ENCODE data around the gene EPB42. TPM values are rescaled to one million over a fixed set of nuclear protein-coding genes. Genes with fewer than 3 reads are reported as not detected.

Gene EPB42
- total RNA-seq: under 1 TPM in 3 of 8 experiments, not detected in 5; 0.17 to 0.81 (median 0.27) TPM

DNA sequence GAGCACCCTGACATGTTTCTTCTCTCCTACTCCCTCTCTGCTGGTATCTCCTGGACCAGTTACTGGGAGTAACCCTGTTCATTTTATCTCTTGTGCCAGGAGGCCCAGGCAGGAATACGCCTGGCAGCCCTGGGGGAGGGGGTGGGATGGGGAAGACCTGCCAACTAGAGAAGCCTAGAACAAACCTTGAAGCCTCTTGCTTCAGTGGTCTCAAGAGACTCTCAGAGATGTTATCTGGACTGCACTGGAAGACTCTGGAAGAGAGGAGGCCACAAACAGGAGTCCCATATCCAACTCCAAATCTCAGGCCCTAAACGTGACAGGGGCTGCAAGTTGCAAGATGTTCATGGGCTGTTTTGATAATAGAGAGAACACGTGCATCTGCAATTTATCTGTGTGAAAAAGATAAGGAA, at the start of gene EPB42:
Gene EPB42 (minus strand): TSS at position 28 of the 413 bp plus-strand sequence. CDS start 193 bp downstream, outside the sequence.
- ATAC-seq (replicated peaks in 6 of 8): no peak
- in situ Hi-C loops (cut with MboI; ENCODE audit: low pct_unique_long_range_greater_than_20kb in 2 of 9, low sequenced_read_pairs in 9 of 9, unreplicated experiment in 9 of 9): no loop called here
- WGBS, 10 experiments: 20 to 65% (median 45%) methylated on average over 1 to 3 of the region's 3 CpGs; no CpG with 5 or more reads in 6 of the 10 experiments
- H3K27ac ChIP-seq: no peak within 1 kb of the TSS
- no peaks in the 10 kb centered on the region for H3K4me1 ChIP-seq (replicated peaks in 1 of 2)
- no peak within 1 kb of the TSS for H3K4me3 ChIP-seq

DNA sequence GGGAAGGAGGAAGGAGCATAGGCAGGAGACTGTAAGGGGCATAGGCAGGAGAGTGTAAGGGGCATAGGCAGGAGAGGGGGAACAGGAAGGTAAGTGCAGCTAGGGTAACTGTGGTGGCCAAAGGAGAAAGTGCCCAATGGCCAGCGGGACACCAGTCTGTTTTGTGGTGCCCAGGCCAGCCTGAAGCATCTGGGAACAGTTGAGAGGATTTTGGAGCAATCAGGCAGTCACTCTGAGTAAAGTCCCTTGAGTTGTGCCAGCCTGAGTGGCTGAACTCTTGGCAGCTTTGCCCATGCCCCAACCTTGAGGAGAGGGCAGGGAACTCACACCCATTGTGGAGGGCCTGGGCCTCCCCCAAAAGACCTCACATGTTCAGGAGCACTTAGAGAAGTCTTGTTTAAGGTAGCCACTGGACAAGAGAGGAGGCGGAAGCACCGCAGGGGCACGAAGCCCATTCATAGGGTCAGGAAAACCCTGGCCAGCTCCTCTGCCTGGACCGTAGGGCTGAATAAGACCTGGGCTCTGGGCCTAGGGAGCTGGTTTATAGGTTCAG, 49.4 kb upstream of the EPB42 start:
- in situ Hi-C loops (cut with MboI; ENCODE audit: low pct_unique_long_range_greater_than_20kb in 2 of 9, low sequenced_read_pairs in 9 of 9, unreplicated experiment in 9 of 9): no loop called here
- no peak overlapping the region for H3K27ac ChIP-seq
- 0 to 100% (median 56%) methylated on average over 1 to 4 of the region's 5 CpGs; no CpG with 5 or more reads in 5 of the 10 experiments for WGBS, 10 experiments
- H3K4me1 ChIP-seq (replicated peaks in 1 of 2): no peaks in the 10 kb centered on the region
- no peak overlapping the region for H3K4me3 ChIP-seq
- ATAC-seq (replicated peaks in 6 of 8): no peak

DNA sequence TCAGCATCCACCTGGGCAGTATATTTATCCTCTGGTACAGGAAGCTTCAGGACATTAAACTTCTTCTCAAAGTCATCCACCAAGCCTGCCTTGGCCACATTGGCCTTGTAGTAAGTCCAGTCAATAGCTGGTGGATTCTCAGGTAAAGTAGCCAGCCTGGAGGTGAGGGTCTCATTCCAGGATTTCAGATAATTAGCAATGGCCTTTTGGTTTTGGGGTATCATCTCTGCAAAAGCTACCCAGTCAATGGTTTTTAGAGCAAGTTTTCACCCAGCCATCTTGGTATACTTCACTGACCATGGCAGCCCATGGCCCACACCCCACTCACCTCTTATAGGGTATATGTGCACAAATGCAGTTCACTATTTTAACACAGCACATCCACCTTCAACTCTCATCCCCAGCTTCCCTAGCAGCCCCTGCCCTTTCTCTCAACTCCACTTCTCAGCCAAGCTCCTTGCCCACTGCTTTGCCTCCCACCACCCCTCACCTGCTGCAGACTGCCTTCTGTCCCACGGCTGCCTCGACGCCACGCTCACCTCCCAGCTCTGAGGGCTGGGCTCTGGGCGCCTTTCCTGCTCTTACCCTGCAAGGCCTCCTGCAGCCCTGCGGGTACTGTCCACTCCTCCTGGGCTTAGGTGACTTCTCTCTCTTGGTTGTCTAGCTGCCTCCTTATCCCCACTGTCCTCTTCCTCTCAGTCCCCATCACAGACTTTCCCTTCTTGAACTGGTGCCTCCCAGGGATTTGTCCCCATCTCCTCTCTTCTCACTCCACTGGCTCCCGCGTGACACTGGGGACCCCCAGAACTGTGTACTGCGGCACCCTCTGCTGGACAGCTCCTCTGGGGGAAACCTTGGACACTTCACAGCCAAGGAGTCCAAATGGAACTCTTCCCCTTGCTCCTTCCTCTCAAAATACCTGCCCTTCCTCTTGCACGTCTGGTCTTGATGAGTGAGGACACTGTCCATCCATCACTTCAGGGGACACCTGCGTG, 47.6 kb upstream of the EPB42 start:
- no peak overlapping the region for H3K4me3 ChIP-seq
- peak in 3 of 8 experiments; percentile 49 to 78 (median 56) for ATAC-seq (replicated peaks in 6 of 8)
- no peaks in the 10 kb centered on the region for H3K4me1 ChIP-seq (replicated peaks in 1 of 2)
- no peak overlapping the region for H3K27ac ChIP-seq
- WGBS, 10 experiments: 0 to 100% (median 39%) methylated on average over 1 to 9 of the region's 11 CpGs; no CpG with 5 or more reads in 2 of the 10 experiments
- in situ Hi-C loops (cut with MboI; ENCODE audit: low pct_unique_long_range_greater_than_20kb in 2 of 9, low sequenced_read_pairs in 9 of 9, unreplicated experiment in 9 of 9): no loop called here

GRCh38 chr15:43267439-43267838, 46.6 kb upstream of the EPB42 start:
- Histone ChIP-seq H3K4me3 (no peak overlapping the region), H3K27ac (no peak overlapping the region), H3K4me1 (replicated peaks in 1 of 2) (no peaks in the 10 kb centered on the region)
- in situ Hi-C loops (cut with MboI; ENCODE audit: low pct_unique_long_range_greater_than_20kb in 2 of 9, low sequenced_read_pairs in 9 of 9, unreplicated experiment in 9 of 9): no loop called here
- WGBS, 10 experiments: 67 to 100% (median 80%) methylated on average over 1 to 2 of the region's 2 CpGs; no CpG with 5 or more reads in 5 of the 10 experiments
- ATAC-seq (replicated peaks in 6 of 8): no peak

DNA sequence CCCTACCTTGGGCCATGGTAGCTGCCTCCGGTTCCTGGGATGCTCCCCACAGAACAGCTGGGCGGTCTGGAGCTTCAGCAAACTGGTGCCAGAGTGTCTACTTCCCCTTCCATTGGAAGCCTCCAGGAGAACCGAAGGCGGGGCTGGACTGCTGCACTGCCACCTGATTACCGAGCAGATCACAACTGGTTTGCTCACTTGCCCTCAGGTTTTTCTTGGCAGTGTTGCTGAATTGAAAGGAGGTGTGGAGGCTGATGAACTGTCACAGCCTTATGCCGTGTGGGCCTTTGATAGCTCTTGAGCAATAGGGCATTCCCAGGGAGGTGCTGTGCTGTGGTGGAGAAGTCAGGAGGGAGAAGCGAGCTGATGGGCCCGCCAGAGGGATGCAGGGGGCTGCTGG, 46.0 kb upstream of the EPB42 start, which contains the start of gene TGM5:
Gene TGM5 (minus strand): TSS at position 95 of the 400 bp plus-strand sequence. CDS start 79 bp downstream, at position 16.
- Histone ChIP-seq H3K4me3 (no peak within 1 kb of the TSS), H3K27ac (no peak within 1 kb of the TSS), H3K4me1 (replicated peaks in 1 of 2) (no peaks in the 10 kb centered on the region)
- in situ Hi-C loops (cut with MboI; ENCODE audit: low pct_unique_long_range_greater_than_20kb in 2 of 9, low sequenced_read_pairs in 9 of 9, unreplicated experiment in 9 of 9): no loop called here
- ATAC-seq (replicated peaks in 6 of 8): peak in 2 of 8 experiments; percentile 67 to 78
- WGBS, 10 experiments: 26 to 80% (median 66%) methylated on average over 2 to 6 of the region's 8 CpGs; no CpG with 5 or more reads in 2 of the 10 experiments

DNA sequence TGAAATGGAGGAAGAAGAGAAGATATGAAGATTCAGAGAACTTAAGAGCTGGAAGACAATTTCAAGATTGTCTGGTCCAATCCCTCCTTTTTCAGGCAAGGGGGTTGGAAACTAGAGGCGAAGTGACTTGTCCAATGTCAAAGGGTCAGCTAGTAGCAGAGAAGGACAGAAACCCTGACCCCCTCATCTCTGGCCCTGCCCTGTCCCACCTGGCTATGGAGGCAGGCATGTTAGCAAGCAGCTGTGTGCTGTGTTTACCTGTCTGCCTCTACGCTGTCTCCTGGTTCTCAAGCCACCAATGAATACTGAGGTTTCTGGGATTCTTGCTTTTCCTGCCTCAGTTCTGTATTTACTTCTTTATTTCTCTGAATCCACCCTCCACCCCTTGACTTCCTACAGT, 45.6 kb upstream of the EPB42 start:
- ATAC-seq (replicated peaks in 6 of 8): no peak
- in situ Hi-C loops (cut with MboI; ENCODE audit: low pct_unique_long_range_greater_than_20kb in 2 of 9, low sequenced_read_pairs in 9 of 9, unreplicated experiment in 9 of 9): no loop called here
- WGBS, 10 experiments: 31 to 100% (median 79%) methylated on average over 1 to 2 of the region's 2 CpGs; no CpG with 5 or more reads in 2 of the 10 experiments
- Histone ChIP-seq H3K4me3 (no peak overlapping the region), H3K27ac (no peak overlapping the region), H3K4me1 (replicated peaks in 1 of 2) (no peaks in the 10 kb centered on the region)

DNA sequence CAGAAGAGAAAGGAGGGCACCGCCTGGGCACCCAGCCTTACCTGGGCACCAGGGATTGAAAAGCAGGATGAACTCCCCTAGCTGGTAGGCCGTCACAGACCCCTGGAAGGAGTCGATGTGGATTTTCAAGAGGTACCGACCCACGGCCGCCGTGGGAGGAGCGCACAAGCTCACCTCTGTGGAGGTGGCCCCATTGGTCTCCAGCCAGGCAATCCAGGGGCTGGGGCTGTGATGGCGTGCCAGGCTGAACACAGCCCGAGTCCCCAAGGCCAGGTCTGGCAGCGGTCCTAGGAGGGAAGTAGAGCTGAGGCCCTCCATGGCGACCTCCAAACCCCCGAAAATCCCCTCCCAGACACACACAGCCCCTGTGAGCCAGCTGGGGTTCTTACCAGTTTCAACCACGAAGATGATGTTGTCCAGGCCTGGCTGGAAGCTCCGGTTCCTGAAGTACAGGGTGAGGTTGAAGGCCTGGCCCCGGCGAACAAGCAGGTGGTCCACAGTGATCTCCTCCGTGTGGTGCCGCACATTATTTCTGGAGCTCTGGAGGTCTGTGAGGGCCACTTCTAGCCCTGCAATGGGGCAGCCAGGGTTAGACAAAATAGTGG, 39.3 kb upstream of the EPB42 start:
- WGBS, 10 experiments: 34 to 100% (median 92%) methylated on average over 1 to 6 of the region's 19 CpGs; no CpG with 5 or more reads in 4 of the 10 experiments
- no peaks in the 10 kb centered on the region for H3K4me1 ChIP-seq (replicated peaks in 1 of 2)
- no peak overlapping the region for H3K27ac ChIP-seq
- no peak for ATAC-seq (replicated peaks in 6 of 8)
- in situ Hi-C loops (cut with MboI; ENCODE audit: low pct_unique_long_range_greater_than_20kb in 2 of 9, low sequenced_read_pairs in 9 of 9, unreplicated experiment in 9 of 9): no loop called here
- no peak overlapping the region for H3K4me3 ChIP-seq

GRCh38 chr15:43258781-43259180, 38.0 kb upstream of the EPB42 start:
- WGBS, 10 experiments: 28 to 85% (median 37%) methylated on average over 2 to 5 of the region's 8 CpGs; no CpG with 5 or more reads in 6 of the 10 experiments
- Histone ChIP-seq H3K27ac (no peak overlapping the region), H3K4me1 (replicated peaks in 1 of 2) (no peaks in the 10 kb centered on the region), H3K4me3 (no peak overlapping the region)
- ATAC-seq (replicated peaks in 6 of 8): no peak
- in situ Hi-C loops (cut with MboI; ENCODE audit: low pct_unique_long_range_greater_than_20kb in 2 of 9, low sequenced_read_pairs in 9 of 9, unreplicated experiment in 9 of 9): no loop called here

DNA sequence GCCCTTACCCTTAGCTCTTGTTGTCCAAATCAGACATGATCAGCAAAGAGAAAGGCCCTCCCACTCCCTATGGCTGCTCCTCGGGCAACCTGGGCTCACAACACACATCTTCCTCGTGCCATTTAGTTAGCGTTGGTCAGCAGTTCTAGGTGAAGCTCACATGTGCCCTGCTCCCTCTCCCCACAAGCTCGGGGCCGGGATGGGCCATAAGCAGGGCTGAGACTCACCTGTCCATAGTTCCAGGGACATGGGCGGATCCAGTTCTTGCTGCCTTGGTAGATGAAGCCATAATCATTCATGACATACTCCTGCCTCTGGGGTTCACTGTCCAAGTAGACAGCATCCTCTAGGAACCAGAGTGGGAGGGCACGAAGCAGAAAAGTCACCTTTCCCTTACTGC, 35.5 kb upstream of the EPB42 start:
- 0 to 80% (median 75%) methylated on average over 1 to 3 of the region's 7 CpGs; no CpG with 5 or more reads in 5 of the 10 experiments for WGBS, 10 experiments
- no peak overlapping the region for H3K27ac ChIP-seq
- H3K4me1 ChIP-seq (replicated peaks in 1 of 2): no peaks in the 10 kb centered on the region
- no peak for ATAC-seq (replicated peaks in 6 of 8)
- in situ Hi-C loops (cut with MboI; ENCODE audit: low pct_unique_long_range_greater_than_20kb in 2 of 9, low sequenced_read_pairs in 9 of 9, unreplicated experiment in 9 of 9): no loop called here
- no peak overlapping the region for H3K4me3 ChIP-seq

- WGBS, 10 experiments: 14 to 100% (median 58%) methylated on average over 1 to 2 of the region's 2 CpGs; no CpG with 5 or more reads in 5 of the 10 experiments
- no peaks in the 10 kb centered on the region for H3K4me1 ChIP-seq (replicated peaks in 1 of 2)
- in situ Hi-C loops (cut with MboI; ENCODE audit: low pct_unique_long_range_greater_than_20kb in 2 of 9, low sequenced_read_pairs in 9 of 9, unreplicated experiment in 9 of 9): no loop called here
- ATAC-seq (replicated peaks in 6 of 8): no peak
- no peak overlapping the region for H3K27ac ChIP-seq
- H3K4me3 ChIP-seq: no peak overlapping the region
These were observed 34.6 kb upstream of the EPB42 start for GRCh38 chr15:43255376-43255775.

GRCh38 chr15:43253431-43254403, 32.9 kb upstream of the EPB42 start:
- no peaks in the 10 kb centered on the region for H3K4me1 ChIP-seq (replicated peaks in 1 of 2)
- peak in 3 of 8 experiments; percentile 15 to 38 (median 32) for ATAC-seq (replicated peaks in 6 of 8)
- H3K4me3 ChIP-seq: no peak overlapping the region
- H3K27ac ChIP-seq: no peak overlapping the region
- in situ Hi-C loops (cut with MboI; ENCODE audit: low pct_unique_long_range_greater_than_20kb in 2 of 9, low sequenced_read_pairs in 9 of 9, unreplicated experiment in 9 of 9): no loop called here
- 37 to 83% (median 70%) methylated on average over 1 to 9 of the region's 15 CpGs; no CpG with 5 or more reads in 3 of the 10 experiments for WGBS, 10 experiments

- WGBS, 10 experiments: 20 to 84% (median 73%) methylated on average over 1 to 4 of the region's 4 CpGs; no CpG with 5 or more reads in 4 of the 10 experiments
- in situ Hi-C loops (cut with MboI; ENCODE audit: low pct_unique_long_range_greater_than_20kb in 2 of 9, low sequenced_read_pairs in 9 of 9, unreplicated experiment in 9 of 9): no loop called here
These were observed 31.0 kb upstream of the EPB42 start for GRCh38 chr15:43251871-43252250.

More at GRCh38 chr15:43251871-43252250, 31.0 kb upstream of the EPB42 start:
- no peaks in the 10 kb centered on the region for H3K4me1 ChIP-seq (replicated peaks in 1 of 2)
- no peak for ATAC-seq (replicated peaks in 6 of 8)
- no peak overlapping the region for H3K4me3 ChIP-seq
- H3K27ac ChIP-seq: no peak overlapping the region
